Measurements from ENCODE around the gene TMEM132A. TPM values are rescaled to one million over a fixed set of nuclear protein-coding genes. Genes with fewer than 3 reads are reported as not detected.

The TMEM132A gene
- total RNA-seq, 4 donors from 2014 or later: 7.5 to 9.6 (median 8.0) TPM

GRCh38 chr11:60890696-60891095, 33.6 kb upstream of the TMEM132A start:
- no peaks in the 10 kb centered on the region for H3K9me3 ChIP-seq
- no peak for TF ChIP-seq POLR2A (IDR thresholded peaks at IDR 0.05)
- no peak for TF ChIP-seq EP300 (IDR thresholded peaks at IDR 0.05)
- no peak for TF ChIP-seq CTCF (IDR thresholded peaks at IDR 0.05)
- no peak for TF ChIP-seq POLR2AphosphoS5 (IDR thresholded peaks at IDR 0.05)
- H3K27ac ChIP-seq: no peak overlapping the region
- H3K27me3 ChIP-seq: no peaks in the 10 kb centered on the region
- peaks cover 3% of the 10 kb centered on the region for H3K4me1 ChIP-seq
- 46% methylated on average over 5 of the region's 5 CpGs for WGBS
- peaks cover 69% of the 10 kb centered on the region for H3K36me3 ChIP-seq
- no peak for DNase-seq (ENCODE audit: low spot score in 2 of 2)
- H3K4me3 ChIP-seq: no peak overlapping the region

DNA sequence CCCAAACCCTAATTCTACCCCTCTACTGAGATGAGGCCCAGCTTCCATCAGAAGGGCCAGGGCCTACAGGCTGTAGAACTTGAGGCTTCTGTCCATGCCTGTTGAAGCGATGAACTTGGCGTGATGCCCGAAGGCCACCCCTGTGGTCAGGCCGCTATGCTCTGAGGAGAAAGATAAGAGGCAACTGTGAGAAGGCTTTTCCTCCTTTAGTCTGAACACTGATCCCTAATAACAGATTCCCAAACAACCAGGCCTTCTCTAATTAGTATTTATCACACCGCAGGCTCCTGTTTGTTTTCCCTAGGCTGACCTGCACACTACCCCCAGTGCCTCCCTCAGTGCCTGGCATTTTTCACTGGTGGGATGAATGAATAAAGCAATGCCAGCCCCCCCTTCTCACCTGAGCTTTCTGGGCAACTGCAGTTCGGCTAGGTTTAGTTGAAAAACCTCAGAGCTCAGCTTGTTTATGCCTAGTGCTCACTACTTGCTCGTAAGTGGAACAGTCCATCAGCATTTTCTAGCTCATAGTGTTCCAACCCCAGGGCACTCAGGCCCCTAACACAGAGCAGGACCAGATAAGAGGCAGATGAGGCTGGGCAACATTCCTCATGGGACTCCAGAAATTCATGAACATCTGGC, 33.0 kb upstream of the TMEM132A start:
- peaks cover 74% of the 10 kb centered on the region for H3K36me3 ChIP-seq
- 92% methylated on average over 7 of the region's 7 CpGs for WGBS
- no peak for DNase-seq (ENCODE audit: low spot score in 2 of 2)
- H3K27ac ChIP-seq: no peak overlapping the region
- no peak overlapping the region for H3K4me3 ChIP-seq
- no peaks in the 10 kb centered on the region for H3K27me3 ChIP-seq
- H3K9me3 ChIP-seq: no peaks in the 10 kb centered on the region
- peaks cover 3% of the 10 kb centered on the region for H3K4me1 ChIP-seq
- TF ChIP-seq CTCF (IDR thresholded peaks at IDR 0.05) (no peak), POLR2AphosphoS5 (IDR thresholded peaks at IDR 0.05) (no peak), POLR2A (IDR thresholded peaks at IDR 0.05) (no peak), EP300 (IDR thresholded peaks at IDR 0.05) (no peak)

DNA sequence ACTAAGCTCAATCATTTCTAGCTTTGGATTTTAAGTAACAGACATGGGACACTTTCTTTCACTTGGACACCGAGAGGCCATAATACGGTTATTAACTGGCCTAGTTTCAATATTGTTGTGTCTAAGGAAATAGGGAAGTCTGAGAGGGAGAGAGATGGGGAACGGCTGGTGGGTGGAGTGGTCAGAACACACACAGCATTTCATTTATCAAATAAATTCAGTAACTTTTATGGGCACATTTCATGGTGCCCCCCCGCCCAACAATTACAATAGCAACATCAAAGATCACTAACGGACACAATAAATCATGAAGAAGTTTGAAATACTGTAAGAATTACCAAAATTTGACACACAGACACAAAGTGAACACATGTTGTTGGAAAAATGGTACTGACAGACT, 28.6 kb upstream of the TMEM132A start:
- no peaks in the 10 kb centered on the region for H3K27me3 ChIP-seq
- no peak overlapping the region for H3K27ac ChIP-seq
- H3K4me3 ChIP-seq: no peak overlapping the region
- peaks cover 3% of the 10 kb centered on the region for H3K4me1 ChIP-seq
- WGBS: 89% methylated on average over 5 of the region's 5 CpGs
- no peak for TF ChIP-seq POLR2A (IDR thresholded peaks at IDR 0.05)
- no peak for DNase-seq (ENCODE audit: low spot score in 2 of 2)
- H3K9me3 ChIP-seq: no peaks in the 10 kb centered on the region
- peaks cover 94% of the 10 kb centered on the region for H3K36me3 ChIP-seq

DNA sequence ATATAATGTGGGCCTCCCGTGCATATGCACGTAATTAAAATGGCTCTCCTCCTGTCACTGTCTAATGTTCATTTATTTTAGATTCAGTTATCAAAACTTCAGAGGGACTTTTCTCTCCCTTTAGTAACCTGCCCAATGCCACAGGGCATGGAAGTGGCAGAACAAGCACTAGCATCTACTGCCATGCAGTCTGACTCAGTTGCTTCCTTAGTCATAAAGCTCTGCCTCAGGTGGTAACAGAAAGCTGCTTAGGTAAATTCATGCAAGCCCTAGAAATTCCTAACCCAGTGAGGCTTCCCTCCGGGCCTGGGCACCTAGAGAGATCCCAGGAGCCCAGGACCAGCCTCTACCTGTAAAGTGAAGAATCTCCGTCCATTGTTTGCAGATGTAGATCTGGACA, 26.8 kb upstream of the TMEM132A start:
- no peak overlapping the region for H3K4me3 ChIP-seq
- H3K27me3 ChIP-seq: no peaks in the 10 kb centered on the region
- no peak for DNase-seq (ENCODE audit: low spot score in 2 of 2)
- no peaks in the 10 kb centered on the region for H3K9me3 ChIP-seq
- H3K27ac ChIP-seq: no peak overlapping the region
- no peaks in the 10 kb centered on the region for H3K4me1 ChIP-seq
- TF ChIP-seq POLR2AphosphoS5 (IDR thresholded peaks at IDR 0.05): no peak
- no peak for TF ChIP-seq CTCF (IDR thresholded peaks at IDR 0.05)
- TF ChIP-seq EP300 (IDR thresholded peaks at IDR 0.05): no peak
- 91% methylated on average over 4 of the region's 4 CpGs for WGBS
- H3K36me3 ChIP-seq: peaks cover 98% of the 10 kb centered on the region

DNA sequence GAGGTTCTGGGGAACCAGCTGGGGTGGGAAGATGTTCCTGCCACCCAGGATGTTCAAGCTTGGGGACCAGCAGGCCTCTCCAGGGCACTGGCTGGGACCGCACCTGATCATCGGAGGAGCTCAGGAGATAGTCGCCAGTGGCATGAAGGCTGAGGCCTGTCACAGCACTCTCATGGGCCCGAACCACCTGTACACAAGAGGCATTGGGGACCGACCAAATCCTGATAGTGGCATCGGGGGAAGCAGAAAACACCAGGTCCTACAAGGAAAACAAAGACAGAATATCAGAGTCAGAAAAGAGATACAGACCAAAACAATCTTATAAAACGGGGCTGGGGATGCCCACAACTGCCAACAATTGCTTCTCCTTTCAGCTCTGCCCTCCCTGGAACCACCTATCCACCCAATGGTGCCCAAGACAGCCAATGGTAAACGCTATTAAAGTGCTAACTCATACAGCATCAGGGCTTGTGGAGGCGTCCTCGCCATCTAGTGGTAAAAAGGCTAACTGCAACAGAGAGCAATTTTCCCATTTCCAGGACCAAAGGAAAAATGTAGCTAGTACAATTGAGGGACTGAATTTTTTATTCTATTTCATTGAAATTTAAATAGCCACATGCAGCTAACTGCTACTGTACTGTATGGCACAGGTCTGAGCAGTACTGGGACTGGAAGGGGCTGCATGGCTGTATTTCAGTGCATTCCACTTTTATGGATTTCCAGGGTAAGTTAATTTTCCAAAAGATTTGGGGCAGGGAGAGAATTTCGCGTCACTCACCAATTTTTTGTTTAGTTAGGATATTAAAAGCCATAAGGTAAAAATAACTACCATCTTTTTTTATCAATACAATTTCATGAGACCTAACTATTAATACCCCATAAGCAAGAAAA, 25.0 kb upstream of the TMEM132A start:
- Histone ChIP-seq H3K27me3 (no peaks in the 10 kb centered on the region), H3K36me3 (peaks cover 93% of the 10 kb centered on the region), H3K27ac (no peak overlapping the region), H3K4me1 (peaks cover 9% of the 10 kb centered on the region), H3K4me3 (no peak overlapping the region), H3K9me3 (no peaks in the 10 kb centered on the region)
- no peak for DNase-seq (ENCODE audit: low spot score in 2 of 2)
- peak; percentile 73 to 94 for TF ChIP-seq CTCF (IDR thresholded peaks at IDR 0.05)
- TF ChIP-seq POLR2A (IDR thresholded peaks at IDR 0.05): no peak
- no peak for TF ChIP-seq POLR2AphosphoS5 (IDR thresholded peaks at IDR 0.05)
- no peak for TF ChIP-seq EP300 (IDR thresholded peaks at IDR 0.05)
- WGBS: 62% methylated on average over 12 of the region's 12 CpGs

Data from suprapubic skin (tissue), 4 donors.